HG02884 (cell line): ENCODE results near the gene ORC4.
"Not testable (repeated sequence)": the region's sequence is repeated elsewhere in the genome, so short reads cannot be mapped to it uniquely, and the experiment has no call there.

ENCODE experiments used
- ATAC-seq: cut with Tn5 transposase; IDR thresholded peaks from one replicate; pipeline ENCODE4 v1.9.1; 2021; ENCODE audit warnings: mild to moderate bottlenecking, moderate library complexity; ENCODE audit not compliant: unreplicated experiment

Gene ORC4

GRCh38 chr2:148021059-148021861 lies 723 bp upstream of the ORC4 start, which contains the start of gene MBD5:
Gene MBD5, plus strand, starts transcription at chr2:148021091.
- peak; percentile 30 for ATAC-seq

GRCh38 chr2:148014616-148015015 lies 5.9 kb downstream of the ORC4 start:
- no peak for ATAC-seq

GRCh38 chr2:148013876-148014275 lies 6.7 kb downstream of the ORC4 start:
- no peak for ATAC-seq

GRCh38 chr2:148008411-148008810 lies 12.1 kb downstream of the ORC4 start:
- not testable (repeated sequence) for ATAC-seq

- no peak for ATAC-seq
Observed at GRCh38 chr2:148007219-148007900, 13.2 kb downstream of the ORC4 start.

- ATAC-seq = no peak
Observed at GRCh38 chr2:148006249-148007007, 14.1 kb downstream of the ORC4 start.

- not testable (repeated sequence) for ATAC-seq
Observed at GRCh38 chr2:148002420-148002819, 18.1 kb downstream of the ORC4 start.

- ATAC-seq = no peak
Observed at GRCh38 chr2:148000095-148000494, 20.4 kb downstream of the ORC4 start.

GRCh38 chr2:147999126-147999525 lies 21.4 kb downstream of the ORC4 start:
- ATAC-seq = no peak

- ATAC-seq = no peak
Observed at GRCh38 chr2:147998203-147998602, 22.3 kb downstream of the ORC4 start.

GRCh38 chr2:147996828-147997227 lies 23.7 kb downstream of the ORC4 start:
- no peak for ATAC-seq

- ATAC-seq = not testable (repeated sequence)
Observed at GRCh38 chr2:147994965-147995364, 25.6 kb downstream of the ORC4 start.

- ATAC-seq = no peak
Observed at GRCh38 chr2:147989809-147990403, 30.6 kb downstream of the ORC4 start.

GRCh38 chr2:147989102-147989501 lies 31.4 kb downstream of the ORC4 start:
- ATAC-seq = no peak

GRCh38 chr2:147980940-147981528 lies 39.5 kb downstream of the ORC4 start:
- ATAC-seq = no peak

- ATAC-seq = no peak
Observed at GRCh38 chr2:147977679-147978078, 42.9 kb downstream of the ORC4 start.

GRCh38 chr2:147976102-147976501 lies 44.4 kb downstream of the ORC4 start:
- ATAC-seq = no peak

GRCh38 chr2:147968571-147968970 lies 52.0 kb downstream of the ORC4 start:
- no peak for ATAC-seq

- ATAC-seq = no peak
Observed at GRCh38 chr2:147952118-147952517, 68.4 kb downstream of the ORC4 start.

GRCh38 chr2:147945660-147946059 lies 74.9 kb downstream of the ORC4 start:
- ATAC-seq = no peak

- no peak for ATAC-seq
Observed at GRCh38 chr2:147939313-147939712, 81.2 kb downstream of the ORC4 start.
